ENCODE measurements around the gene TRIM62.

The TRIM62 gene

GRCh38 chr1:33195556-33195955 is 13.7 kb upstream of the TRIM62 start:
- TF ChIP-seq POLR2A (IDR thresholded peaks at IDR 0.05; ENCODE audit: low read depth, low read length) (no peak), POLR2AphosphoS5 (IDR thresholded peaks at IDR 0.05; ENCODE audit: low read depth, low read length) (no peak), TAF1 (IDR thresholded peaks at IDR 0.05; ENCODE audit: borderline replicate concordance, low read depth, low read length) (no peak)
- FAIRE-seq (no peak), DNase-seq (ENCODE audit: insufficient read length) (no peak)

GRCh38 chr1:33191731-33192275 is 10.0 kb upstream of the TRIM62 start:
- TF ChIP-seq POLR2AphosphoS5 (IDR thresholded peaks at IDR 0.05; ENCODE audit: low read depth, low read length), result no peak
- TF ChIP-seq TAF1 (IDR thresholded peaks at IDR 0.05; ENCODE audit: borderline replicate concordance, low read depth, low read length), result no peak
- no peak for TF ChIP-seq POLR2A (IDR thresholded peaks at IDR 0.05; ENCODE audit: low read depth, low read length)
- FAIRE-seq, result no peak
- no peak for DNase-seq (ENCODE audit: insufficient read length)

DNA sequence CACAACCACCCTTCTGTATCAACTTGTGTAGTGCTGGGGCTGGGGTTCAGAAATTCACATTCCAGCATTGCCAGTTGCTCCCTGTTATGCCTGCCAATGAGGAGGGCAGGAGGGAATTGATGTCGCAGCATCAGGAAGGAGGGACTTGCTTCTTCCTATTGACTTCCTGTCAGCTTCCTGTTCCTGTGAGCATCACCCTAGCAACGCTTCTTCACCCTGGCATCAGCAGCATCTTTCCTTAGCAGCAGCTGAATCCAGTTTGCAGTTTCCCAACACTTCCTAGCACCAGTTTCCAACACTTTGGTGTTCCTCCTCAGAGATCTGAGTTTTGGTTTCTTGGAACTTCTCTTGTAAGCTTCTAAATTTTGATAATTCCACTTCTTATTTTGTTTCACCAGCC is 8.9 kb upstream of the TRIM62 start:
- no peak for FAIRE-seq
- TF ChIP-seq POLR2AphosphoS5 (IDR thresholded peaks at IDR 0.05; ENCODE audit: low read depth, low read length) (no peak), TAF1 (IDR thresholded peaks at IDR 0.05; ENCODE audit: borderline replicate concordance, low read depth, low read length) (no peak), POLR2A (IDR thresholded peaks at IDR 0.05; ENCODE audit: low read depth, low read length) (no peak)
- DNase-seq (ENCODE audit: insufficient read length), result no peak

DNA sequence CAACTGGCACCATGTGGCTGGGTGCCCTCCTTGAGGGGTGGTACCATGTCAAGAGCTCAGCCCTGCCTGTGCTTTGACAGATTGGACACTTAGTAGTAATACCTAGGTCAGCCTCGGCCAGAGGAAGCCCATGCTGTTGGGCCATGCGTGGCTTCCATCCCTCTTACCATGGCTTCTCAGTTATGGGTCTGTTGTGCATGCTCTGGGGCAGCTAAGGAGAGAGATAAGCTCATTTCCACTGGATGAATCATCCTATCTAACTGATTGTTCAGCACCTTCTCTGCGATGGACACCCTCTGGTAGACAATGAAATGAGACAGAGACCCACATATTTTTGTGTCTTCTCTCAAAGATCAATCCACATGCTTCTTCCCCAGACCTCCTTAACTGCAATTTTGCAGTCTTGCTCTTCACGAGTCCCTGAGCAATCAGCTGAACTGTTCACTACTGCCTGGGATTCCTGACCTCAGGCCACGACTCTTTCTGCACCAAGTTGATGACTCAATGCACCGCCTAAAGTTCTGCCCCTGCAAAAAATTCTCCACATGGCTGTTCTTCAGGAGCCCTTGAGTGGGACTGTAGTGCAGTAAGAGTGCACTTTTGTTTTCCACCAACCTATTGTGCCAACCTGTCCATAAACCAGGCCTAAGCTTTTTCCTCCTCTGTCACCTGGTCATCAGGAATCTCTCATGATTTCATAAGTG is 6.9 kb upstream of the TRIM62 start:
- FAIRE-seq, result no peak
- no peak for DNase-seq (ENCODE audit: insufficient read length)
- TF ChIP-seq TAF1 (IDR thresholded peaks at IDR 0.05; ENCODE audit: borderline replicate concordance, low read depth, low read length) (no peak), POLR2A (IDR thresholded peaks at IDR 0.05; ENCODE audit: low read depth, low read length) (no peak), POLR2AphosphoS5 (IDR thresholded peaks at IDR 0.05; ENCODE audit: low read depth, low read length) (no peak)

GRCh38 chr1:33186936-33187335 is 5.1 kb upstream of the TRIM62 start:
- FAIRE-seq, result no peak
- DNase-seq (ENCODE audit: insufficient read length), result no peak
- TF ChIP-seq POLR2A (IDR thresholded peaks at IDR 0.05; ENCODE audit: low read depth, low read length) (no peak), POLR2AphosphoS5 (IDR thresholded peaks at IDR 0.05; ENCODE audit: low read depth, low read length) (no peak), TAF1 (IDR thresholded peaks at IDR 0.05; ENCODE audit: borderline replicate concordance, low read depth, low read length) (no peak)

DNA sequence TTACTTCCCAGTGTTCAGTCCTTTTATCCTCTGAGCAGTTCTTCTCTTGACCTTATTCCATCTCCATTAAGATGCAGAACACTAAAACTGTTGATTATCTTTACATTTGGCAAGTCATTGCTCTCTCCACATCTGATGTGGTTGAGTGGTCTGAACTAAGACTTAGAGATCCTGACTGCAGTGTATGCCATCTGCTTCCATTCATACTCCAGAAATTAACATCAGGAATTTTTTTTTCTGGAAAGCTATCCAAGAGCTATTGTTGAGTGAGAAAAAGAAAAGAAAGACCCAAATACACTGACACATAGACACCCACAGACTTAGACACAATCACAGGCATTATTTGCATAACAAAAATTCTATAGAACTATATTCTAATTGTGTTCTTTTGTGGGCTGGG is 3.7 kb upstream of the TRIM62 start:
- DNase-seq (ENCODE audit: insufficient read length) (no peak), FAIRE-seq (no peak)
- TF ChIP-seq POLR2A (IDR thresholded peaks at IDR 0.05; ENCODE audit: low read depth, low read length) (no peak), POLR2AphosphoS5 (IDR thresholded peaks at IDR 0.05; ENCODE audit: low read depth, low read length) (no peak), TAF1 (IDR thresholded peaks at IDR 0.05; ENCODE audit: borderline replicate concordance, low read depth, low read length) (no peak)

DNA sequence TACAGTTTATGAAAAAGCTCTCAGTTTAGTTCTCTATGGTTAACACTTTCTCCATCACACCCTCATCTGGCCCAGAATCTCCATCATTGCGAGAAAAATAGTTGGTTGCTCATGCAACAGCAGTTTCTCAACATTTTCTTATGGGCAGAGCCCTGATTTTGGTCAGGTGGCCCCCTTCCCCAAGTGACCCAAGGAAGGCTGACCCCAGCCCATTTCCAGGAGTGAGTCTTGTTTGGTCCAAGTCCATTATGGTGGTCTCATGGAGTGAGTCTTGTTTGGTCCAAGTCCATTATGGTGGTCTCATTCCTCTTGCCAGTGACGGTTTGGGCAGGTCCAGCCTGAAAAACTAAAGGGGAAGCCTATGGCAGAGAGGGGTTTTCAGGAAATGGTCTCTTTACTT is 1.5 kb upstream of the TRIM62 start:
- DNase-seq (ENCODE audit: insufficient read length), result no peak
- TF ChIP-seq POLR2A (IDR thresholded peaks at IDR 0.05; ENCODE audit: low read depth, low read length) (no peak), TAF1 (IDR thresholded peaks at IDR 0.05; ENCODE audit: borderline replicate concordance, low read depth, low read length) (no peak), POLR2AphosphoS5 (IDR thresholded peaks at IDR 0.05; ENCODE audit: low read depth, low read length) (no peak)
- FAIRE-seq, result no peak

- DNase-seq (ENCODE audit: insufficient read length) (no peak), FAIRE-seq (no peak)
- no peak for TF ChIP-seq TAF1 (IDR thresholded peaks at IDR 0.05; ENCODE audit: borderline replicate concordance, low read depth, low read length)
- no peak for TF ChIP-seq POLR2AphosphoS5 (IDR thresholded peaks at IDR 0.05; ENCODE audit: low read depth, low read length)
- TF ChIP-seq POLR2A (IDR thresholded peaks at IDR 0.05; ENCODE audit: low read depth, low read length), result no peak
Observed at GRCh38 chr1:33182896-33183295, 1.1 kb upstream of the TRIM62 start.

DNA sequence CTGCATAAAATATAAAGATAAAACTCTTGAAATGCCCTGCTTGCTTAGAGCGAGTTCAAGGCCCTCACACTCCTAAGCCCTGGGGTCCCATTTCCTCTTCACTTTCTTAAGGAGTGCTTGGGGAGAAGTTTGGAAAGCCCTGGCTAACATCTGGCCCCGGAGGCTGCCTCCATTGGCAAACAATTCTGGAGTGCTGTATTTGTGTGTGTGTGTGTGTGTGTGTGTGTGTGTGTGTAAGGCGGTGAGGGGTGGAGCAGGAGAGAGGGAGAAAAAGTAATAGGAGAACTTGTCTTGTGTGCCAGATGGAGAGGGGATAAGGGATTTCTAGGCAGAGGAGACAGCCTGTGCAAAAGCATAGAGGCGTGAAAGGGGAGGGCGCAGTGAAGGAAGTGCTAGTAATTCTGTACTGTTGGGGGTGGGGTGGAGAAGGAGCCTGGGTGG is 578 bp upstream of the TRIM62 start:
- DNase-seq (ENCODE audit: insufficient read length) (no peak), FAIRE-seq (no peak)
- TF ChIP-seq POLR2A (IDR thresholded peaks at IDR 0.05; ENCODE audit: low read depth, low read length) (no peak), POLR2AphosphoS5 (IDR thresholded peaks at IDR 0.05; ENCODE audit: low read depth, low read length) (no peak), TAF1 (IDR thresholded peaks at IDR 0.05; ENCODE audit: borderline replicate concordance, low read depth, low read length) (no peak)

DNA sequence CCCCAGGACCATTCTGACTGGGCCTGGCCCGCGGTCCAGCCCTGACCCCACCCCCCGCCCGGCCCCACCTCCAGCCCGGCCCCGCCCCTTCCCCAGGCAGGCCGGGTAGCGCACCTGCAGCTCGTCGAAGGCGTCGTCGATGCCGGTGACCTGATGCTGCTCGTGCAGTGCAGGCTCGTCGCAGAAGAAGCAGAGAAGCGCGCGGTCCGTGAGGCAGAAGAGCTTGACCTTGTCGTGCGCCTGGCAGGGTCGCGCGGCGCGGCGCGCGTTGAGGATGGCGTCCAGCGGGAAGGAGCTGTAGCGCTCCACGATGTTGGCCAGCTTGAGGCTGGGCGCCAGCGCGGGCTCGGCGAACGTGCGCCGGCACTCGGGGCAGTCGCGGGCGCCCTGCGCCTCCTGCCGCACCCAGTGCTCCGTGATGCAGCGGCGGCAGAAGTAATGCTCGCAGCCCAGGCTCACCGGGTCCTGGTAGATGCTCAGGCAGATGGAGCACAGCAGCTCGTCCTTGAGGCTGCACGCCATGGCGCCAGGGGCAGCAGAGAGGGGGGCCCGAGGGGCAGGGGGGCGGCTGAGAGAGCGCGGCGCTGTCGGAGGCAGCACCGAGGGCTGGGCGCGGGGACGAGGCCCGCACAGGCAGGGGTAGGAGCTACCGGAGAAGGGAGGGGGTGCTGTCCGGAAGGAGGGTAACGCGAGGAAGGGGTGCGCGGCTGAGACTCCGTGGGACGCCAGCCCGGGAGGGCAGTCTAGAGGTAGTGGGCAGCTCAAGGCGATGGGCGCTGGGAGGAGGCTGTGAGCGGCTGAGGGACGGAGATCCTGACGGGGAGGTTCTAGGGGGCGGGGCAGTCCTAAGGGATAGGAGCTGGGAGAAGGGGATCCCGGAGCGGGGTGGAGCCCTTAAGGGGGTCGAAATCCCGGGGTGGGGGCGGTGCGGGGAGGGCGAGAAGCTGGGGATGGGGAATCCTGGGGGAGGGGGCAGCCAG is 642 bp downstream of the TRIM62 start:
- DNase-seq (ENCODE audit: insufficient read length) (peak; percentile 96), FAIRE-seq (peak; percentile 92)
- TF ChIP-seq TAF1 (IDR thresholded peaks at IDR 0.05; ENCODE audit: borderline replicate concordance, low read depth, low read length), result no peak
- TF ChIP-seq POLR2AphosphoS5 (IDR thresholded peaks at IDR 0.05; ENCODE audit: low read depth, low read length), result no peak
- TF ChIP-seq POLR2A (IDR thresholded peaks at IDR 0.05; ENCODE audit: low read depth, low read length), result no peak

- no peak for TF ChIP-seq TAF1 (IDR thresholded peaks at IDR 0.05; ENCODE audit: borderline replicate concordance, low read depth, low read length)
- no peak for TF ChIP-seq POLR2A (IDR thresholded peaks at IDR 0.05; ENCODE audit: low read depth, low read length)
- TF ChIP-seq POLR2AphosphoS5 (IDR thresholded peaks at IDR 0.05; ENCODE audit: low read depth, low read length), result no peak
- no peak for FAIRE-seq
- DNase-seq (ENCODE audit: insufficient read length), result no peak
Observed at GRCh38 chr1:33180226-33180910, 1.5 kb downstream of the TRIM62 start.
